OCI-LY3 (cell line): ENCODE results near the gene ASIC1.

Experiments
- H2AFZ ChIP-seq: fragments of 200-600, 300-600 bp; shearing (Covaris generic); 2 replicates; pipeline ENCODE4 v1.6.0; 2014; ENCODE audit warnings: antibody characterized with exemption, low read depth, low read length
- H3K27ac ChIP-seq: fragments of 200-600, 300-600 bp; sonication (generic); 2 replicates; pipeline ENCODE4 v1.5.1; 2014; ENCODE audit warnings: mild to moderate bottlenecking, low read length, moderate library complexity, mixed read lengths
- H3K27me3 ChIP-seq: fragments of 200-600, 300-600 bp; sonication (generic); 2 replicates; pipeline ENCODE4 v1.6.1; 2014; ENCODE audit warnings: low read depth, low read length, mixed read lengths
- H3K36me3 ChIP-seq: fragments of 200-600, 300-600 bp; sonication (generic); replicated peaks from 2 replicates; pipeline ENCODE3; 2014; ENCODE audit warnings: low read depth, low read length, mixed read lengths
- H3K4me1 ChIP-seq: fragments of 300-600, 200-600 bp; sonication (generic); 2 replicates; pipeline ENCODE4 v1.6.1; 2014; ENCODE audit warnings: low read length, mixed read lengths
- H3K4me2 ChIP-seq: fragments of 200-600, 300-600 bp; sonication (generic); 2 replicates; pipeline ENCODE4 v1.6.1; 2014; ENCODE audit warnings: low read length, mixed read lengths
- H3K4me3 ChIP-seq: fragments of 300-600, 200-600 bp; sonication (generic); 2 replicates; pipeline ENCODE4 v1.5.1; 2014; ENCODE audit warnings: antibody characterized with exemption, mild to moderate bottlenecking, low read length, moderate library complexity
- H3K79me2 ChIP-seq: fragments of 300-600, 200-600 bp; shearing (Covaris generic); 2 replicates; pipeline ENCODE4 v1.6.1; 2014; ENCODE audit warnings: mild to moderate bottlenecking, low read length, mixed read lengths
- H3K9ac ChIP-seq: fragments of 300-600, 200-600 bp; shearing (Covaris generic); 2 replicates; pipeline ENCODE4 v1.6.0; 2014; ENCODE audit warnings: mild to moderate bottlenecking, low read length, moderate library complexity
- H3K9me3 ChIP-seq: fragments of 200-600, 300-600 bp; shearing (Covaris generic); 2 replicates; pipeline ENCODE4 v1.6.1; 2014; ENCODE audit warnings: low read length, mixed read lengths; ENCODE audit not compliant: insufficient read depth
- H4K20me1 ChIP-seq: fragments of 200-600, 300-600 bp; sonication (generic); 2 replicates; pipeline ENCODE4 v1.6.1; 2016; ENCODE audit warnings: low read length, mixed read lengths; ENCODE audit not compliant: insufficient read depth
- EZH2phosphoT487 ChIP-seq: fragments of 200-600 bp; shearing (Covaris generic); IDR thresholded peaks from 2 replicates; pipeline ENCODE4 v1.6.1; 2018; ENCODE audit warnings: antibody characterized with exemption, mixed run types, low read depth
- TF ChIP-seq, protein P1 (sequence below): fragments of 200-600, 300-600 bp; sonication (generic); IDR thresholded peaks from 2 replicates; pipeline ENCODE4 v1.5.1; 2014; ENCODE audit warnings: antibody characterized with exemption, low read length, low read depth

ASIC1 gene

GRCh38 chr12:50120521-50120920 is 63.1 kb downstream of the ASIC1 start:
- no peaks in the 10 kb centered on the region for H3K9me3 ChIP-seq
- H3K9ac ChIP-seq: no peak overlapping the region
- peaks cover 34% of the 10 kb centered on the region for H3K36me3 ChIP-seq
- no peaks in the 10 kb centered on the region for H3K27me3 ChIP-seq
- H4K20me1 ChIP-seq: peaks cover 4% of the 10 kb centered on the region; the same call in 1 of the 2 replicates
- H3K4me3 ChIP-seq: no peak overlapping the region
- no peak overlapping the region for H3K4me2 ChIP-seq
- H3K27ac ChIP-seq: no peak overlapping the region
- H3K79me2 ChIP-seq: peaks cover 42% of the 10 kb centered on the region
- TF ChIP-seq, protein P1, sequence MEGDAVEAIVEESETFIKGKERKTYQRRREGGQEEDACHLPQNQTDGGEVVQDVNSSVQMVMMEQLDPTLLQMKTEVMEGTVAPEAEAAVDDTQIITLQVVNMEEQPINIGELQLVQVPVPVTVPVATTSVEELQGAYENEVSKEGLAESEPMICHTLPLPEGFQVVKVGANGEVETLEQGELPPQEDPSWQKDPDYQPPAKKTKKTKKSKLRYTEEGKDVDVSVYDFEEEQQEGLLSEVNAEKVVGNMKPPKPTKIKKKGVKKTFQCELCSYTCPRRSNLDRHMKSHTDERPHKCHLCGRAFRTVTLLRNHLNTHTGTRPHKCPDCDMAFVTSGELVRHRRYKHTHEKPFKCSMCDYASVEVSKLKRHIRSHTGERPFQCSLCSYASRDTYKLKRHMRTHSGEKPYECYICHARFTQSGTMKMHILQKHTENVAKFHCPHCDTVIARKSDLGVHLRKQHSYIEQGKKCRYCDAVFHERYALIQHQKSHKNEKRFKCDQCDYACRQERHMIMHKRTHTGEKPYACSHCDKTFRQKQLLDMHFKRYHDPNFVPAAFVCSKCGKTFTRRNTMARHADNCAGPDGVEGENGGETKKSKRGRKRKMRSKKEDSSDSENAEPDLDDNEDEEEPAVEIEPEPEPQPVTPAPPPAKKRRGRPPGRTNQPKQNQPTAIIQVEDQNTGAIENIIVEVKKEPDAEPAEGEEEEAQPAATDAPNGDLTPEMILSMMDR: no peak
- TF ChIP-seq EZH2phosphoT487: no peak
- H2AFZ ChIP-seq: no peak overlapping the region
- peaks cover 6% of the 10 kb centered on the region for H3K4me1 ChIP-seq

- Histone ChIP-seq H2AFZ (no peak overlapping the region), H3K9ac (no peak overlapping the region), H3K27me3 (no peaks in the 10 kb centered on the region), H3K9me3 (no peaks in the 10 kb centered on the region), H3K36me3 (peaks cover 34% of the 10 kb centered on the region), H3K4me3 (no peak overlapping the region), H3K4me1 (peaks cover 10% of the 10 kb centered on the region), H4K20me1 (peaks cover 4% of the 10 kb centered on the region; the same call in 1 of the 2 replicates), H3K27ac (no peak overlapping the region), H3K4me2 (no peak overlapping the region), H3K79me2 (peaks cover 37% of the 10 kb centered on the region)
- TF ChIP-seq, protein P1: no peak
- no peak for TF ChIP-seq EZH2phosphoT487
Measured at GRCh38 chr12:50120953-50121352, 63.6 kb downstream of the ASIC1 start.

DNA sequence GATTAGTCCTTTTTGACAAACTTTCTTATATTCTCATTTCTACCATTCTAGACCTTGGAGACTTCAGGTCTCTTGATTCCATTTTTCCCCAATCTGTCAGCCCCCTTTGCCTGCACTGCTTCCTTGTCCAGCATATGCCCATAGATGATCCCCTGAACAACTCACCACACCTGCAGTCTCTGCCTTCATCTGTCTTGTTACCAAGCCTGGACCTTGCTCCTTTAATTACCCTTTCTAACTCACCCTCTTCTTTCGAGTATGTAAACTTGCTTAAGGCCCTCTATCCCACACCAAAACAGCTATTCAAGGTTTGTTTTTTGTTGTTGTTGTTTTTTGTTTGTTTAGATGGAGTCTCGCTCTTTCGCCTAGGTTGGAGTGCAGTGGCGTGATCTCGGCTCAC is 64.2 kb downstream of the ASIC1 start:
- peaks cover 34% of the 10 kb centered on the region for H3K36me3 ChIP-seq

DNA sequence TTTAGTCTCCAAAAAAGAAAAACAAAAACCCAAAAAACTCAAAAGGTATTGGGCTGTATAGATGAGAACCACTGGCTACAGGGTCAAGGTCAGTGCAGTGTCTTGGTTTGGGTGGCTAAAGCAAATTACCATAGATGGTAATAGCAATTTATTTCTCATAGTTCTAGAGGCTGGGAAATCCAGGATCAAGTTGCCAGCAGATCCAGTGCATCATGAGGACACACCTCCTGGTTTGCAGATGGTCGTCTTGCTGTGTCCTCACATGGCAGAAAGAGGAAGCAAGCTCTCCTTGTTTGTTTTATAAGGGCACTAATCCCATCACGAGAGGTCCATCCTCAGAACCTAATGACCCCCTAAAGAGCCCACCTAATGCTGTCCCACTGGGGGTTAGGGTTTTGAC is 65.8 kb downstream of the ASIC1 start:
- Histone ChIP-seq H3K36me3 (peaks cover 35% of the 10 kb centered on the region), H3K4me2 (no peak overlapping the region), H3K9ac (no peak overlapping the region), H3K4me1 (peaks cover 10% of the 10 kb centered on the region), H3K27me3 (no peaks in the 10 kb centered on the region), H3K79me2 (peaks cover 18% of the 10 kb centered on the region; the same call in 1 of the 2 replicates), H2AFZ (no peak overlapping the region), H4K20me1 (peaks cover 4% of the 10 kb centered on the region; the same call in 1 of the 2 replicates), H3K9me3 (no peaks in the 10 kb centered on the region), H3K4me3 (no peak overlapping the region), H3K27ac (no peak overlapping the region)
- no peak for TF ChIP-seq EZH2phosphoT487
- TF ChIP-seq, protein P1: no peak

More for the DNA sequence above, 64.2 kb downstream of the ASIC1 start:
- H3K27ac ChIP-seq: no peak overlapping the region
- no peaks in the 10 kb centered on the region for H3K27me3 ChIP-seq
- H3K79me2 ChIP-seq: peaks cover 31% of the 10 kb centered on the region
- no peak overlapping the region for H3K9ac ChIP-seq
- H3K4me2 ChIP-seq: no peak overlapping the region
- H3K4me1 ChIP-seq: peaks cover 10% of the 10 kb centered on the region
- no peaks in the 10 kb centered on the region for H3K9me3 ChIP-seq
- H3K4me3 ChIP-seq: no peak overlapping the region
- H2AFZ ChIP-seq: no peak overlapping the region
- TF ChIP-seq, protein P1: no peak
- no peak for TF ChIP-seq EZH2phosphoT487
- peaks cover 4% of the 10 kb centered on the region; the same call in 1 of the 2 replicates for H4K20me1 ChIP-seq
